ENCODE measurements around the gene ATXN7L3. TPM values are rescaled to one million over a fixed set of nuclear protein-coding genes. Genes with fewer than 3 reads are reported as not detected.

ATXN7L3 gene
- total RNA-seq, 1 experiment from 2014 or later, result 86.7 TPM

DNA sequence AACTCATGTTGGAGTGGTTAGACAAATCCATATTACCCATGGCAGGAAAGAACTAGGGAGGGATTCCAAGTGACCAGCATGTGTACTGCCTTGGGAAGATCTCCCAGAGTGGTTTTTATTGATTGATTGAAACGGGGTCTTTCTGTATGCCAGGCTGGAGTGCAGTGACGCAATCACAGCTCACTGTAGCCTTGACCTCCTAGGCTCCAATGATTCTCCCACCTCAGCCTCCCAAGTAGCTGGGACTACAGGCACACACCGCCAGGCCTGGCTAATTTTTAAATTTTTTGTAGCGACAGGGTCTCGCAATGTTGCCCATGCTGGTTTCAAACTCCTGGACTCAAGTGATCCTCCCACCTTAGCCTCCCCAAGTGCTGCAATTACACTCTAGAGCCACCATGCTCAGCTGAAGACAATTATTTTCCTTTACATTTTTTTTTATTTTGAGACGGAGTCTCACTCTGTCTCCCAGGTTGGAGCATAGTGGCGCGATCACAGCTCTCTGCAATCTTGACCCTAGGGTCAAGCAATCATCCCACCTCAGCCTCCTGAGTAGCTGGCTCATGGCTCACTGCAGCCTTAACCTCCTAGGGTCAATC, 15.4 kb downstream of the ATXN7L3 start:
- no peaks in the 10 kb centered on the region for H4K20me1 ChIP-seq (ENCODE audit: insufficient read depth)
- intact Hi-C loops (cut with micrococcal nuclease), result no loop called here
- TF ChIP-seq ELF1 (IDR thresholded peaks at IDR 0.05; ENCODE audit: borderline replicate concordance, low read depth) (no peak), EZH2phosphoT487 (IDR thresholded peaks at IDR 0.05; ENCODE audit: borderline replicate concordance) (no peak), ZNF274 (IDR thresholded peaks at IDR 0.05; ENCODE audit: low read depth, low read length) (no peak), POLR2AphosphoS5 (IDR thresholded peaks at IDR 0.05; ENCODE audit: low read depth, low read length) (no peak)
- TF ChIP-seq, protein P1, sequence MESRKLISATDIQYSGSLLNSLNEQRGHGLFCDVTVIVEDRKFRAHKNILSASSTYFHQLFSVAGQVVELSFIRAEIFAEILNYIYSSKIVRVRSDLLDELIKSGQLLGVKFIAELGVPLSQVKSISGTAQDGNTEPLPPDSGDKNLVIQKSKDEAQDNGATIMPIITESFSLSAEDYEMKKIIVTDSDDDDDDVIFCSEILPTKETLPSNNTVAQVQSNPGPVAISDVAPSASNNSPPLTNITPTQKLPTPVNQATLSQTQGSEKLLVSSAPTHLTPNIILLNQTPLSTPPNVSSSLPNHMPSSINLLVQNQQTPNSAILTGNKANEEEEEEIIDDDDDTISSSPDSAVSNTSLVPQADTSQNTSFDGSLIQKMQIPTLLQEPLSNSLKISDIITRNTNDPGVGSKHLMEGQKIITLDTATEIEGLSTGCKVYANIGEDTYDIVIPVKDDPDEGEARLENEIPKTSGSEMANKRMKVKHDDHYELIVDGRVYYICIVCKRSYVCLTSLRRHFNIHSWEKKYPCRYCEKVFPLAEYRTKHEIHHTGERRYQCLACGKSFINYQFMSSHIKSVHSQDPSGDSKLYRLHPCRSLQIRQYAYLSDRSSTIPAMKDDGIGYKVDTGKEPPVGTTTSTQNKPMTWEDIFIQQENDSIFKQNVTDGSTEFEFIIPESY (IDR thresholded peaks at IDR 0.05; ENCODE audit: extremely low read depth, insufficient replicate concordance, low read length), result no peak
- TF ChIP-seq, protein P2, sequence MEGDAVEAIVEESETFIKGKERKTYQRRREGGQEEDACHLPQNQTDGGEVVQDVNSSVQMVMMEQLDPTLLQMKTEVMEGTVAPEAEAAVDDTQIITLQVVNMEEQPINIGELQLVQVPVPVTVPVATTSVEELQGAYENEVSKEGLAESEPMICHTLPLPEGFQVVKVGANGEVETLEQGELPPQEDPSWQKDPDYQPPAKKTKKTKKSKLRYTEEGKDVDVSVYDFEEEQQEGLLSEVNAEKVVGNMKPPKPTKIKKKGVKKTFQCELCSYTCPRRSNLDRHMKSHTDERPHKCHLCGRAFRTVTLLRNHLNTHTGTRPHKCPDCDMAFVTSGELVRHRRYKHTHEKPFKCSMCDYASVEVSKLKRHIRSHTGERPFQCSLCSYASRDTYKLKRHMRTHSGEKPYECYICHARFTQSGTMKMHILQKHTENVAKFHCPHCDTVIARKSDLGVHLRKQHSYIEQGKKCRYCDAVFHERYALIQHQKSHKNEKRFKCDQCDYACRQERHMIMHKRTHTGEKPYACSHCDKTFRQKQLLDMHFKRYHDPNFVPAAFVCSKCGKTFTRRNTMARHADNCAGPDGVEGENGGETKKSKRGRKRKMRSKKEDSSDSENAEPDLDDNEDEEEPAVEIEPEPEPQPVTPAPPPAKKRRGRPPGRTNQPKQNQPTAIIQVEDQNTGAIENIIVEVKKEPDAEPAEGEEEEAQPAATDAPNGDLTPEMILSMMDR (IDR thresholded peaks at IDR 0.05 in 2 of 3, conservative IDR thresholded peaks at IDR 0.05 in 1 of 3; ENCODE audit: borderline replicate concordance in 1 of 3, insufficient read depth in 1 of 3, low read depth in 2 of 3, low read length in 2 of 3), result 0 out of 6 replicates have a peak, but pooled peaks of 1 of the 3 experiments have one; percentile 5
- TF ChIP-seq, protein P3, sequence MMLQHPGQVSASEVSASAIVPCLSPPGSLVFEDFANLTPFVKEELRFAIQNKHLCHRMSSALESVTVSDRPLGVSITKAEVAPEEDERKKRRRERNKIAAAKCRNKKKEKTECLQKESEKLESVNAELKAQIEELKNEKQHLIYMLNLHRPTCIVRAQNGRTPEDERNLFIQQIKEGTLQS (IDR thresholded peaks at IDR 0.05), result no peak
- H3K36me3 ChIP-seq (ENCODE audit: control insufficient read depth in 1 of 2, insufficient read depth in 2 of 2, low read length in 2 of 2), result peaks cover 15 to 17% of the 10 kb centered on the region in 2 experiments; a peak in 3 of 4 replicates
- no peak for ATAC-seq
- no peak for DNase-seq (ENCODE audit: low read depth, low spot score)
- no peaks in the 10 kb centered on the region for H3K27me3 ChIP-seq (ENCODE audit: insufficient read depth, low read length)
- no peak overlapping the region; a peak in 1 of 4 replicates for H3K4me3 ChIP-seq (replicated peaks in 1 of 2; ENCODE audit: low read depth in 1 of 2, low read length in 2 of 2)
- peaks cover 7 to 20% of the 10 kb centered on the region in 2 experiments; a peak in 3 of 4 replicates for H3K4me1 ChIP-seq (ENCODE audit: control insufficient read depth in 1 of 2, insufficient read depth in 2 of 2, low read length in 2 of 2)
- no peak overlapping the region for H3K9ac ChIP-seq (ENCODE audit: low read length)
- ChIA-PET POLR2A (interaction anchor here (0.8 to 1.7 kb wide), 2 partner anchors 12 to 14 kb away, joined by 3 to 5 read pairs; partner anchors contain the start of gene ASB16), CTCF (interaction anchor here (1.4 kb wide), 1 partner anchor 161 kb away, joined by 4 read pairs; the partner anchor contains the start of gene GRN), RAD21 (ENCODE audit: low non-redundant PET in 1 of 2, low total read pairs in 2 of 2, uncharacterized antibody in 2 of 2, unreplicated experiment in 2 of 2) (interaction anchor here in 1 of 2 experiments (0.6 kb wide), 1 partner anchor 23 kb away, joined by 3 read pairs; no protein-coding TSS in a partner anchor)
- peak overlapping the region; percentile 69; the same call in 1 of the 2 replicates for H3K4me2 ChIP-seq (ENCODE audit: low read length)
- H2AFZ ChIP-seq (ENCODE audit: low read depth, low read length, poor library complexity, severe bottlenecking), result no peak overlapping the region
- no TSS peak for BruUV-seq (replicated peaks)
- no peaks in the 10 kb centered on the region for H3K9me3 ChIP-seq (ENCODE audit: control insufficient read depth in 1 of 2, insufficient read depth in 1 of 2, low read depth in 1 of 2, low read length in 2 of 2)
- no peaks in the 10 kb centered on the region for H3K9me2 ChIP-seq (ENCODE audit: insufficient read depth)
- H3K27ac ChIP-seq (ENCODE audit: low read depth, low read length), result no peak overlapping the region; the same call in 1 of the 2 replicates
- H3K79me2 ChIP-seq (ENCODE audit: insufficient read depth, low read length), result peaks cover 63% of the 10 kb centered on the region
